Lung (tissue), 12 donors: Measurements from ENCODE around the gene KCNIP2. TPM values are rescaled to one million over a fixed set of nuclear protein-coding genes. Genes with fewer than 3 reads are reported as not detected.

Experiments
- ATAC-seq: fragments of 200-7000 bp; cut with Tn5 transposase; one replicate; pipeline ENCODE4 v1.9.1; 2020; ENCODE audit warnings: moderate number of reproducible peaks; ENCODE audit not compliant: insufficient read depth, low FRiP score
- DNase-seq, 3 donors: peaks; one replicate each; pipeline ENCODE4 v3.0.0-alpha.2; 2013 to 2017
- H3K27ac ChIP-seq, 2 donors: one replicate each; pipeline ENCODE4 v1.5.1; 2013; ENCODE audit warnings: mild to moderate bottlenecking in 2 of 2, moderate library complexity in 2 of 2, control low read depth in 1 of 2, inconsistent platforms in 1 of 2, low read depth in 1 of 2, low read length in 1 of 2
- H3K27me3 ChIP-seq, 3 donors: one replicate each; pipeline ENCODE4 v1.5.1; 2013; ENCODE audit warnings: low read length in 2 of 3; ENCODE audit not compliant: control insufficient read depth in 3 of 3, insufficient read depth in 3 of 3
- H3K36me3 ChIP-seq, 4 donors: one replicate each; pipeline ENCODE4 v1.5.1; 2013; ENCODE audit warnings: low read length in 4 of 4, mild to moderate bottlenecking in 1 of 4, moderate library complexity in 1 of 4; ENCODE audit not compliant: control insufficient read depth in 4 of 4, insufficient read depth in 4 of 4
- H3K4me1 ChIP-seq, 5 donors: one replicate each; pipeline ENCODE4 v1.5.1; 2013; ENCODE audit warnings: low read length in 5 of 5, mild to moderate bottlenecking in 2 of 5, moderate library complexity in 1 of 5; ENCODE audit not compliant: control insufficient read depth in 5 of 5, insufficient read depth in 5 of 5
- H3K4me3 ChIP-seq: one replicate; pipeline ENCODE4 v1.5.1; 2013; ENCODE audit warnings: mild to moderate bottlenecking, control low read depth, moderate library complexity
- H3K9ac ChIP-seq, 2 donors: one replicate each; pipeline ENCODE4 v1.5.1; 2013; ENCODE audit warnings: low read length in 2 of 2, control low read depth in 1 of 2; ENCODE audit not compliant: insufficient read depth in 1 of 2
- H3K9me3 ChIP-seq, 4 donors: one replicate each; pipeline ENCODE4 v1.5.1; 2013; ENCODE audit warnings: low read length in 3 of 4, mild to moderate bottlenecking in 1 of 4, moderate library complexity in 1 of 4; ENCODE audit not compliant: control insufficient read depth in 4 of 4, insufficient read depth in 3 of 4
- WGBS, 2 donors: extraction: QIAGEN DNeasy Blood & Tissue Kit; methylation state at CpG; one replicate each; pipeline ENCODE4 v1.1.7; 2013; 5-methylcytosine and 5-hydroxymethylcytosine counted together
- polyA plus RNA-seq, 2 donors: library from polyadenylated mRNA; stranded (reverse); fragments of 200-250 nt; gene quantifications; one replicate each; pipeline ENCODE4 v1.2.1, GENCODE V29; 2013
- total RNA-seq, 2 donors: library from RNA; depleted of rRNA in 1 of 2; stranded (reverse); fragments of >200 nt in 1 of 2; gene quantifications; one replicate each; pipeline ENCODE4 v1.2.1, GENCODE V29; 2014 to 2021
- TF ChIP-seq, protein P1 (sequence below): IDR thresholded peaks from 2 replicates; pipeline ENCODE4 v1.5.1; 2012; ENCODE audit warnings: mild to moderate bottlenecking; ENCODE audit errors: control extremely low read depth, extremely low read depth
- donor health status: control.
- donor health status: control.
- donor health status: Bipolar disorder and iron deficiency.
- donor health status: healthy.
- donor health status: DM: yes; HTN: yes; CAD: no.

The KCNIP2 gene
- total and polyA plus RNA-seq, 4 donors = 0.37 to 3.1 (median 2.1) TPM

GRCh38 chr10:101839002-101839401 is 4.6 kb downstream of the KCNIP2 start:
- TF ChIP-seq, protein P1, sequence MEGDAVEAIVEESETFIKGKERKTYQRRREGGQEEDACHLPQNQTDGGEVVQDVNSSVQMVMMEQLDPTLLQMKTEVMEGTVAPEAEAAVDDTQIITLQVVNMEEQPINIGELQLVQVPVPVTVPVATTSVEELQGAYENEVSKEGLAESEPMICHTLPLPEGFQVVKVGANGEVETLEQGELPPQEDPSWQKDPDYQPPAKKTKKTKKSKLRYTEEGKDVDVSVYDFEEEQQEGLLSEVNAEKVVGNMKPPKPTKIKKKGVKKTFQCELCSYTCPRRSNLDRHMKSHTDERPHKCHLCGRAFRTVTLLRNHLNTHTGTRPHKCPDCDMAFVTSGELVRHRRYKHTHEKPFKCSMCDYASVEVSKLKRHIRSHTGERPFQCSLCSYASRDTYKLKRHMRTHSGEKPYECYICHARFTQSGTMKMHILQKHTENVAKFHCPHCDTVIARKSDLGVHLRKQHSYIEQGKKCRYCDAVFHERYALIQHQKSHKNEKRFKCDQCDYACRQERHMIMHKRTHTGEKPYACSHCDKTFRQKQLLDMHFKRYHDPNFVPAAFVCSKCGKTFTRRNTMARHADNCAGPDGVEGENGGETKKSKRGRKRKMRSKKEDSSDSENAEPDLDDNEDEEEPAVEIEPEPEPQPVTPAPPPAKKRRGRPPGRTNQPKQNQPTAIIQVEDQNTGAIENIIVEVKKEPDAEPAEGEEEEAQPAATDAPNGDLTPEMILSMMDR = no peak

GRCh38 chr10:101838416-101838970 is 5.1 kb downstream of the KCNIP2 start:
- 80 to 86% methylated on average over 6 of the region's 6 CpGs for WGBS, 2 donors
- Histone ChIP-seq H3K9ac (no peak overlapping the region), H3K27me3 (peaks cover 0 to 2% (median 0%) of the 10 kb centered on the region in 3 donors), H3K4me3 (no peak overlapping the region), H3K27ac (no peak overlapping the region), H3K4me1 (peaks cover 0 to 14% (median 3%) of the 10 kb centered on the region in 5 donors), H3K36me3 (no peaks in the 10 kb centered on the region), H3K9me3 (no peaks in the 10 kb centered on the region)
- ATAC-seq = no peak
- no peak for DNase-seq
- TF ChIP-seq, protein P1 = no peak

More at GRCh38 chr10:101839002-101839401, 4.6 kb downstream of the KCNIP2 start:
- H3K4me3 ChIP-seq = no peak overlapping the region
- no peaks in the 10 kb centered on the region for H3K36me3 ChIP-seq
- 86 to 98% methylated on average over 1 of the region's 1 CpG for WGBS, 2 donors
- H3K27ac ChIP-seq = no peak overlapping the region
- no peak for ATAC-seq
- H3K4me1 ChIP-seq = peaks cover 0 to 14% (median 3%) of the 10 kb centered on the region in 5 donors
- H3K9ac ChIP-seq = no peak overlapping the region
- no peak for DNase-seq
- peaks cover 0 to 2% (median 0%) of the 10 kb centered on the region in 3 donors for H3K27me3 ChIP-seq
- no peaks in the 10 kb centered on the region for H3K9me3 ChIP-seq

- DNase-seq = no peak
- WGBS, 2 donors = 87 to 88% methylated on average over 2 of the region's 2 CpGs
- Histone ChIP-seq H3K36me3 (no peaks in the 10 kb centered on the region), H3K4me3 (no peak overlapping the region), H3K27me3 (no peaks in the 10 kb centered on the region), H3K9ac (no peak overlapping the region), H3K4me1 (peaks cover 0 to 14% (median 3%) of the 10 kb centered on the region in 5 donors), H3K9me3 (no peaks in the 10 kb centered on the region), H3K27ac (no peak overlapping the region)
- ATAC-seq = no peak
- TF ChIP-seq, protein P1 = no peak
Observed at GRCh38 chr10:101837748-101838147, 5.9 kb downstream of the KCNIP2 start.

DNA sequence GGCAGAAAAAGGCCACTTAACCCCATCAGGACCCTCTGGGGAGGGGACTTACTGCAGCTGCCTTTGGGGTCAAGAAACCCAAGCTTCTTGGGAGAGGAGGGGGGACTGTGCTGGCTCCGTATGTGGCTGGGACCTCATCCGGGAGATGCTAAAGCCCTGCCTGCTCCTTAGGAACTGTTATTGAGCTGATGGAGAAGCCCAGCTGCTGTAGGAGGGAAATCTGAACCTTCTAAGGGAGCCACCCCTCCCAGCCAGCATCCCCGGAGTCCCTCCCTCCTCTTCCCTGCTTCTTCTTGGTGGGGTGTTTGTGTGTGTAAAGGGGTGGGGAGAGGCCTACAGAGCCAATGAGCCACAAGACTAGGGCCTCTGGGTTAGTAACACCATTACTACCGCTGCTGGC is 8.2 kb downstream of the KCNIP2 start:
- TF ChIP-seq, protein P1 = no peak
- ATAC-seq = no peak
- no peaks in the 10 kb centered on the region for H3K9me3 ChIP-seq
- H3K27me3 ChIP-seq = no peaks in the 10 kb centered on the region
- no peak for DNase-seq
- no peak overlapping the region for H3K27ac ChIP-seq
- 94 to 95% methylated on average over 4 of the region's 4 CpGs for WGBS, 2 donors
- H3K4me1 ChIP-seq = peaks cover 0 to 30% (median 14%) of the 10 kb centered on the region in 5 donors
- H3K36me3 ChIP-seq = no peaks in the 10 kb centered on the region
- H3K9ac ChIP-seq = no peak overlapping the region
- no peak overlapping the region for H3K4me3 ChIP-seq
